Muscle of arm (tissue), 12 donors: ENCODE measurements around the gene SLC6A18. TPM values are rescaled to one million over a fixed set of nuclear protein-coding genes. Genes with fewer than 3 reads are reported as not detected.

Source experiments
- DNase-seq: peaks from one replicate; pipeline ENCODE4 v3.0.0-alpha.2; 2013
- polyA plus RNA-seq, 12 donors: library from polyadenylated mRNA; unstranded; fragments of 120-200 nt; gene quantifications; one replicate each; pipeline ENCODE4 v1.2.1, GENCODE V29; 2013; ENCODE audit not compliant: insufficient read length in 12 of 12

The SLC6A18 gene
- polyA plus RNA-seq, 12 donors = not detected

DNA sequence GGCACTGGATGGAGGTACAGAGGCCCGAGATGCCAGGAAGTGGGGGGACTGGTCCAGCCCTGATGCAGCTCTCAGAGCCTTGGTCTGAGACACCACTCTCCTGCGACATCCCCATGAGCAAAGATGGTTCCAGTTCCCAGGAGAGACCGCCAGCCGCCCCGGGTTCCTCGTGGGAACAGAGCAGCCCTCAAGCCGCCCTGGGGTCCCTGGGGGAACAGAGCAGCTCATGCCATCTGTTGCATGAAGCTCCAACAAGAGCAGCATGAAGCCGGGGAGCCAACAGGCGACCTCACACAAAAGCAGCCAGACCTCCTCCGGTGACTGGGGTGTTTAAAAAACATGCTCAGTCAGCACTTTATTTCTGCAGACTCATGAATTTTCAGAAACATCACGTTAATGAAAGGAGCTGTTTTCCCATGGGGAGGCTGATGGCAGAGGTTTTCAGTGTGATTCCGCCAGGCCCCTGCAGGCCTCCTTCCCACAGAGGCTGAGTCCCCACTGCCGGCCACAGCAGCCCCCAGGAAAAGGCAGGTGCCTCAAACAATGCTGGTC is 6.2 kb downstream of the SLC6A18 start:
- DNase-seq = no peak

DNA sequence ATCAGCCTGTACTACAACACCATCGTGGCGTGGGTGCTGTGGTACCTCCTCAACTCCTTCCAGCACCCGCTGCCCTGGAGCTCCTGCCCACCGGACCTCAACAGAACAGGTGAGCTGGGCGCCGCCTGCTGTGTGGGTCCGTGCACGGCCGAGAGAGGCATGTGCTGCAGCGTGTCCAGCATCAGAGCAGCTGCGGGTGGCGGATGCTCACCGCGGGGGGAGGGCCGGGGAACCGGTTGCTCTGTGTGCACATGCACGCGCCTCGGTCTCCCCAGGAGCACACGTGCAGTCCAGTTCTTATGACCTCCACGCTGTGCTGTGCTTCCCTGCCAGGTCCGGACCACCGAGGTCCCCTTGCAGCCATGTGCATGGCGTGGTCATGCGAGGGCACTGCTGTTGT is 7.6 kb downstream of the SLC6A18 start:
- DNase-seq = no peak

DNA sequence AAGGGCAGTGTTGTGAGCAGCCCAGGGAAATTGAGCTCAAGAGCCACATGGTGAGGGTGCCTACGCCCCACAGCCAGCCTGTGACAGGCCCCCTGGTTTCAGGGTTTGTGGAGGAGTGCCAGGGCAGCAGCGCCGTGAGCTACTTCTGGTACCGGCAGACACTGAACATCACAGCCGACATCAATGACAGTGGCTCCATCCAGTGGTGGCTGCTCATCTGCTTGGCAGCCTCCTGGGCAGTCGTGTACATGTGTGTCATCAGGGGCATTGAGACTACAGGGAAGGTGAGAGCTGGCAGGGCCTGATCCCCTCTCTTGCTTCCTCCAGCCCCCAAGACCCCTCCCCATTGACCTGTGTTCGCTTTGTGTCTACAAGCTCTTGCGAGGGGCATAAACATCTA is 10.2 kb downstream of the SLC6A18 start:
- no peak for DNase-seq

DNA sequence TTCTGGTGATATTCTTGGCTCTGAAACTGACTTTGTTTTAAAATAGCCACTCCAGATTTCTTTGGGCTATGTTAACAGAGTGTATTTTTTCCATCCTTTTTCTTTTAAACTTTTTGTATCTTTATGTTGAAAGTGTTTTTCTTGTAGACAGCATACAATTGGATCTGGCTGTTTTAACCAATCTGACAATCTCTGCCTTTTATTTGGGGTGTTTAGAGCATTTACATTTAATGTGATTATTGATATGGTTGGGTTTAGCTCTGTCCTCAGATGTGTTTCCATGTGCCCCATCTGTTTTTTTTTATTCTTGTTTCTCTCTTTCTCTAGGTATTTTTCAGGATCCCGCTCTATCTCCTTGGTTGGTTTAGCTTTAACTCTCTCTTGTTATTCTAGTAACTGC is 10.7 kb downstream of the SLC6A18 start:
- DNase-seq = no peak

DNA sequence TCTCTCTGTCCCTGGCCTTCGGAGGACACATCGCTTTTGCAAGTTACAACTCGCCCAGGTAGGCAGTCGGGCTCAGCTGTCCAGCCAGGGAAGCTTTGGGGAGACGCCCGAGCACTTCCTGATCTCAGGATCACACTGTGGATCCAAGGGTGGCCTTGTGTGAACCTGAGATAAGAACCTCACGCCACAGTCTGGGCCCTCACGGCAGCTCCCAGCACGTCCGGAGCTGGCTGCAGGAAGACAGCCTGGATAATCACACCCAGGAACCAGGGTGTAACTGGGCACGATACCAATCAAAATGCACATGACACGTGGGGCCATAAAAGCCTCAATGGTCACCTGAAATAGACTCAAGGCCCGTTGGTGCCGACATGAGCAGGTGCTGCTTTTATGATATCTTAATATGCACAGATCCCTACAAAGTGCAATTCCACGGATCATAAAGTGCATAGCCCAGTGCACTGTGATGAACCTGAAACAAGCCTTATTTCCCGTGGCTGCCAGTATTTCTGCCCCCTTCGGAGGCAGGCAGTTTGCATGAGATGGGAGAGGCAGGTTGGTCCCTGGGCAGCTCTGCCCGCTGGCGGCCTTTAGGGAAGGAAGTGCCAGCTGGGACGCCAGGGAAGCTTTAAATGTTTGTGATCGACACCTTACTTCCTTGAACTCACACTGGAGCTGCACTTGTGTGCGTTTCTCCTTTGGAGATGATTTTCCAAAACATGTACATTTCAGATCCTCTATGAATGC is 14.5 kb downstream of the SLC6A18 start:
- no peak for DNase-seq

DNA sequence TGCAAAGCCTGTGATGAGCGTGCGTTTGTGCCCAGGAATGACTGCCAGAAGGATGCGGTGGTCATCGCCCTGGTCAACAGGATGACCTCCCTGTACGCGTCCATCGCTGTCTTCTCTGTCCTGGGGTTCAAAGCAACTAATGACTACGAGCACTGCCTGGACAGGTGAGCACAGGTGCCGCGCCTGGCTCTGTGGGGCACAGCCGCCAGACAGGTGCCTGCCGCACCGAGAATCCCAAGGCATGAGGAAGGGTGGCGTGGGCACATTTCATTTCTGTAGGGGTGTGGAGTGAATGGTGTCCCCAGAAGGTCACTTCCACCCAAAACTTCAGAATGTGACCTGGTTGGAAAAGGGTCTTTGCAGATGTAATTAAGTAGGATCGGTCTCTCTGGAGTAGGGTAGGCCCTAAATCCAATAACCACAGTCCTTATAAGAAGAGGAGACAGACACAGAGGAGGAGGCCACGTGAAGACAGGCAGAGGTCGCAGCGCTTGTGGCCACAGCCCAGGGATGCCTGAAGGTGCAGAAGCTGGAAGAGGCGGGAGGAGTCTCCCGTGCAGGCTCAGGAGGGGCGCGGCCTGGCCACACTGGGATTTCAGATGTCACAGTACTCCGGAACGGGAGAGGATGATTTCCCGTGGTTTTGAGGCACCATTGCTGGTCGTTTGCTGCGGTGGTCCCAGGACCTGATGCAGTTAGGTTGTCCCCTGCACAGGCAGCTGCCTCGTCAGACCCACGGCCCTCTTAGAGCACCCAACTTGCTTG is 15.5 kb downstream of the SLC6A18 start:
- DNase-seq = no peak

DNA sequence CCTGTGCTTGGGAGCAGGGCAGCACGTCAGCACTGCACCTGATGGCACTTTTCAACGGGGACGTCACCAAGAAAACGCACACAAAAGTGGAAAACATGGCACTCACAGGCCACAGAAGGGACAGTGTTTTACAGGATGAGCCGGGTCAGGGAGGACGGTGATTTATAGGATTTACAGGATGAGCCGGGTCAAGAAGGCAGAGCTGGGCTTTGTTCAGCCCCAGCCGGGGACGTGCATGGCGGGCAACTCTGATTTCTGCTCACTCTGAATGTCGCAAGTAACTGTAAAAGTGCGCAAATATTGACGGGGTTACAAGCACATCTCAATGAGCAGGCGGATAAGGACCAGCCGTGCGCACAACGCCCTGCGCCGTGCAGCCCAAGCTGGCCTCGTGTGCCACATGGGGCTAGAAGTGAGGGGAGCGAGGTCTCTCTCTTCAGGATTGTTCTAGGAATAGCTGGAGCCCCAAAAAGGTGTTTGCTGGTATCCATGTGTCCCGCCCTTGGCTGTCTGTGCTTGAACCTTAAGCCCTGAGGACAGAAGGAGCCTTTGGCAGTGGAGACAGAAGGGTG is 16.4 kb downstream of the SLC6A18 start:
- DNase-seq = no peak

DNA sequence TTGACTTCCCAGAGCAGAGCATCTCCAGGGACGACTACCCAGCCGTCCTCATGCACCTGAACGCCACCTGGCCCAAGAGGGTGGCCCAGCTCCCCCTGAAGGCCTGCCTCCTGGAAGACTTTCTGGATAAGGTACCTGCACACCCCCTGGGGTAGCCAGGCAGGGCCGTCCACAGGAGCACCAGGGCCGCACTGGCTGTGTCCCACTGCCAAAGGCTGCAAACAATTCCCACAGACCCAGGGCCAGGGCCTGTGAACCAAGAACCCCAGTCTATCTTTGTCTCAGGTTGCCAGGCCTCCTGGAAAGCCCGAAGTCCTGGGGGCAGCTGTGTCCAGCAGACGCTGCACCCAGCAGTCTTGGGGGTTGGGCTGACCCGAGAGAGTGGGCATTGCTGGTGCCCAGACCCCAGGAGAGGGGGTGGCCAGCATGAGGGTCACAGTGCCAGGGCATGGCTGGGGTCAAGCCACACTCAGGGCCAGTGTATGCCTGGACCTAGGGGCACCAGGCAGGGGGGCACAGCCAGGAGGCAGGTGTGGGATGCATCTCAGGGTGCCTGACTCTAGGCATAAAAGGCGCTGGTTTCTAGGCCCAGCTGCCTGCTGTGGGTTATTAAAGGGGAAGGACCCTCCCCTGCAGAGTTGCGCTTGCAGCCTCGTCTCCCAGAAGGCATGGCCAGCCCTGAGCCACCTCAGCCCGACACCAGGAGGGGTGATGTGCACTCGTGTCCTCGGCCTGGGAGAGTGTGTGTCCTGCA is 17.7 kb downstream of the SLC6A18 start:
- DNase-seq = no peak

DNA sequence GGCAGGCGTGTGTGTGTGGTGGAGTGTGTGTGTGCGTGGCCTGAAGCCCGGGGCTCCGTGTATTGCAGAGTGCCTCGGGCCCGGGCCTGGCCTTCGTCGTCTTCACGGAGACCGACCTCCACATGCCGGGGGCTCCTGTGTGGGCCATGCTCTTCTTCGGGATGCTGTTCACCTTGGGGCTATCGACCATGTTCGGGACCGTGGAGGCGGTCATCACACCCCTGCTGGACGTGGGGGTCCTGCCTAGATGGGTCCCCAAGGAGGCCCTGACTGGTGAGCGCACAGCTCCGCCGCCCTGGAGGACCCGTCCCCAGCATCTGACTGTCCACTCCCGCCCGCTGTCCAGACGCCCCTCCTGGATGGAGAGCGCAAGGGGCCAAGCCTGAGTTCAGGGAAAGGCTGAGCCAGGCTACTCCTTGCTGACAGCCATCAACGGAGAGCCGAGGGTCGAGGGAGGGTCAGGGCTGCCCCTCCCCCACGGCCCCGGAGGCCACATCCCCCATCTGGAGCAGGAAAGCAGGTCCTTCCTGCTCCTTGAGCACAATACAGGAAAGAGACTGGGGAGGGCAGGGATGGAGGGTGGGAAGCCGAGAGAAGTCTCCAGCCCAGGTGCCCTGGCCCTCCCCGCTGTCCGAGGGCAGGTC is 18.4 kb downstream of the SLC6A18 start:
- no peak for DNase-seq

DNA sequence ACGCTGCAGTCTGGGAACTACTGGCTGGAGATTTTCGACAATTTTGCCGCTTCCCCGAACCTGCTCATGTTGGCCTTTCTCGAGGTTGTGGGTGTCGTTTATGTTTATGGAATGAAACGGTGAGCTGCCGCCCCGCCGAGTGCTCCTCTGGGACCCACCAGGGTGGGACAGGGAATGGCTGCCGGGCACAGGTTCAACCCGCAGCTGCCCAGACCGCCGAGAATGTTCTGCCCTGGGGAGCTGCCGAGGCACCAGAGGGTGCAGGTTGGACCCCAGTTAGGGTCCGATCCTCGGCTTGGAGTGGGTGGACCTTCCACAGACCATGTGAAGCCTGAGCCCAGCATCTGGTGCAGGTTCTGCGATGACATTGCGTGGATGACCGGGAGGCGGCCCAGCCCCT is 19.1 kb downstream of the SLC6A18 start:
- no peak for DNase-seq

DNA sequence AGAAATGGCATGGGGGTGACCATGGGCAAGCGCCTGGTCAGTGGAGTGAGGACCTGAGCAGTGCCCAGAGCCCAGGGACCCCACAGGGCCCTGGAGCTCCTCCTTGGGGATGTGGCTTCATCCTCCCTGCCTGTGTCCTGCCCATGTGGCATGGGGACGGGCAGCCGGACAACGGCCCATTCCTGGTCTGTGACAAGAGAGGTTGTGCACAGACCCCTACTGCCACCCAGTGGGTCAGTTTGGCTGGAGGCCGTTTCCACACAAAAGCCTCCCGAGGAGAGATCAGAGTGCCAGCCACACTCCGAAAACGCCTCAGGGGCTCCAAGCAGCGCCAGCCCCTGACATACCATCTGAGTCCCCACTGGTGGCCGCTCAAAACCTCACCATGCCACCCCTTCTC is 19.8 kb downstream of the SLC6A18 start:
- DNase-seq = no peak

DNA sequence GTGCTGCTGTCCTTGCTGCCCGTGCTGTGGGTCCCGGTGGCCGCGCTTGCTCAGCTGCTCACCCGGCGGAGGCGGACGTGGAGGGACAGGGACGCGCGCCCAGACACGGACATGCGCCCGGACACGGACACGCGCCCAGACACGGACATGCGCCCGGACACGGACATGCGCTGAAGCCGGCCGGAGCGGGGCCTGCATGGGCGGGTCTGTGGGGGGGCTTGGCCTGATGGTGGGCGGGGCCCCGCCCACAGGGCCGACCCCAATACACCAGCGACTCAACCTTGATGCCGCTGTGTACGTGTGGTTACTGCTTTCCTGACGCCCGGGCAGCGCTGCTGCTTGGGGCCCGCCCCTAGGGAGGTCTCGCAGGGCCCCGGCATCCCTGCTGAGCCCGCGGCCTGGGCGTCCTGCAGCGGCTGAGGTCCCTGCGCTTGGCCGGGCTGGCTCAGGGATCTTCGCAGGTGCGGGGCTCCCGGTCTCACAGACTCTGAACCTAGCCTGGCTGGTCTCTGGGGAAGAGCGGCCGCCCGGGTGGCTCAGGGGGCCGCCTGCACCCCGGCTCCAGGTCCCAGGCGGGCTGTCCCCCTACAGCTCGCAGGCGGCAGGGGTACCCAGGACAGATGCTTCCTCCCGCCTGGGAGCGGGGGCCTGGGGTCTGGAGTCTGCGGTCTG is 20.9 kb downstream of the SLC6A18 start:
- DNase-seq = no peak

DNA sequence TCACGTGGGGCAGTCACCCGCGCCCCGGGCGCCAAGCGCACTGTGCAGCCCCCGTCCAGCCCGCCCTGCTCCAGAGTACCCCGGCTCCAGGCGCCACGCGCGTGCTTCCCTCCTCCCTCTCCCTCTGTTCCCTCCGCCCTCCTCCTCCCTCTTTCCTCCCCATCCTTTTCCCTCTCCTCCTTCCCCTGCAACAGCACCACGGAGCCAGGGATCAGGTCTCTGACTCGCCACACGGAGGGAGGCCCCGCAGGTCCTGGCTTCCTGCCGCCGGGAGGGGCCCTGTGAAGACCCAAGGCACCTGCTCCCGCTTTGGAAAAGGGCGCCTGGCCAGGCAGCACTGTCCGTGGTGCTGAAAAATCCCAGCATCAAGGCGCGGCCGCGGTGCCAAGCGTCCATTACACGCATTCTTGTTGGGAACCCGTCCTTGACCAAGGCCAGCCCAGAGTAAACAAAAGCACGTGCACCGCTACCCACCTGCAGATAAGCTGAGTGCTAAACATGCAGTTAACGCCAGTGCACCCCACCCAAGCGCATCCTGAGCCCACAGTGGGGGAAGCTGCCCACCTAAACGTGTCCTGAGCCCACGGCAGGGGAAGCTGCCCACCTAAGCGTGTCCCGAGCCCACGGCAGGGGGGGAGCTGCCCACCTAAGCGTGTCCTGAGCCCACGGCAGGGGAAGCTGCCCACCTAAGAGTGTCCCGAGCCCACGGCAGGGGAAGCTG is 21.7 kb downstream of the SLC6A18 start:
- peak; percentile 68 for DNase-seq

DNA sequence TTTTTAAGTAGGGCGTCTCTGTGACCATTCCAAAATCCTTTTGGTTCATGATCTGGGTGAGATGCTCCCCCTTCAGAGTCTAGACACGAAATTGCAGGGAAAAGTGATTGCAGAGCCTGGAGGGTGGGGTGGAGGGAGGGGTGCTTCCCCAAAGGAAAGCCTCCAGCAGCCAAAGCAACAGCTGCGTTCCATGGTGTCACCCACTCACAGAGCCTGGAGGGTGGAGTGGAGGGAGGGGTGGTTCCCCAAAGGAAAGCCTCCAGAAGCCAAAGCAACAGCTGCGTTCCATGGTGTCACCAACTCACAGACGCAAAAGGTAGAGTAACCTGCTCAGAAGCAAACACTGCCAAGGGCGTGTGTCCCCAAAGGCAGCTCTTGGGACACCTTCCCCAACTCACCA is 22.6 kb downstream of the SLC6A18 start:
- DNase-seq = no peak

DNA sequence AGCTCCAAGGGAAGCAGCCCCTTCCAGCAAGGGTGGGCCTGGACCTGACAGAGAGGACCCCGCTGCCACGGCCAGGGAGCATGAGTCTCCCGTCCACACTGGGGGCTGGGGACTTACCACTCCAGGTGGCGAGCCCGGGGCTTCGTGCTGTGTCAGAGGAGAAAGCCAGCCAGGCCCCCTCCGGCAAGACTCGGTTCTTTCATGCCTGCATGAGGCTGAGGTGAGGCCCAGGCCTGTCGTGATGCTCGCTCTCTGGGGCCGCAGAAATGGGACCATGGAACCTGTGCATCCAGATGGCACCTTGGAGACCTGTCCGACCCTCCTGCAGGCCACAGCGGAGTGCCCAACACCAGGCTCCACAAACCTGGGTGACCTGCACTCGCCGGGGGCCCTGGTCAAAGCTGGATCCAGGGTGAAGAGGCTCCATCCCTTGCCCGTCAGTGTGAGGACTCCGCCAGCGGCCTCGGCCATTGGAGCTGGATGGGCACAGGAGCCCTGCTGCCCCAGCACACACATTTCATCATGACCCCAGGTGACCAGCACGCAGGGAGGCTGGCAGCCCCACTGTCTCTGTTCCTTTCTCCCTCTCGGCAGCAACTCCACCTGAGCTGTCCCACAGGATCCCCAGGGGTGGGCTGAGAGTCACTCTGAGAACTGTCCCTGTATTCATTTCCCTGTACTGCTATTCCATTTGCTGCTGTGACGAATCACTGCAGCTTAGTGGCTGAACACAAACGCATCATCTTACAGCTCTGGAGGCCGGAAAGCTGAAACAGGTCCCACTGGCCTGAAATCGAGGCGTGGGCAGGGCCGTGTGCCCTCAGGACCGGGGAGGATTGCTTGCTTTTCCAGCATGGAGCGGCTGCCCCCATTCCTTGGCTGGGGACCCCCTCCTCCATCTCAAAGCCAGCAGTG is 24.4 kb downstream of the SLC6A18 start:
- no peak for DNase-seq

DNA sequence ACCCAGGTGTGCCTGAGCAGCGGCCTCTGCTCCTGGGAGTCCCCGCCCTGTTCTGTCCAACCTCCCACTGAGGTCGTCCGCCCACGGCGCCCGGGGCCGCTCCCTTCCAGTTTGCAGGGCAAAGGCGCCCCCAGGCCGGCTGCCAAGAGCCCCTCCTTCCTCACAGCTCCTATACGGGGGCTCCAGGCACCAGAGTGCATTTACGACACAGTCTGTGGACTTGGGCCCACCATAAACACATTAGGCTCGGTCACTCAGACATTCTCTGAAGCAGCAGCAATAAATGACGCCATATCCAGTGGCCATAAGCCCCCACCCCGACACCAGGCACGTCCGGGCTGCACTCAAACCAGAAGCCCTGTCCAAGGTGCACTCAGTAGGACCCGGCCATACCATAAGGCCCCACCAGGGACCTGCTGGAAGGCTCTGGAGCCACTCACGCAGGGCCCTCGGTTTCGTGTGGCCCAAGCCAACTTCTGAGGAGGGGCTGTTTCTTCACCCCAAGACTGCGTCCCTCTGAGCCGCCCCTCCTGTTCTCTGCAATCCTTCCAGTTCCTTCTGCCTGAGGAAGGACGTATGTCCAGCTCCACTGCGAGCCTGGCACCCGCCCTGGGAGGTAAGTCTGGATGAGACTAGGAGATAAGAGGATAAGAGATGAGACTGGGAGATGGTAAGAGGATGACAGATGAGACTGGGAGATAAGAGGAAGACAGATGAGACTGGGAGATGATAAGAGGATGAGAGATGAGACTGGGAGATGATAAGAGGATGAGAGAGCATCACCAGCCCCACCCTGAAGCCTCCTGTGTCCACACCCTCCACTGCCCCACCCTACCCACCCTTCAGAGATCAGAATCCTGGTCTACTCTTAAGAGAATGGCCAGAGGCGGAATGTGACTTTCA is 26.7 kb downstream of the SLC6A18 start:
- no peak for DNase-seq

DNA sequence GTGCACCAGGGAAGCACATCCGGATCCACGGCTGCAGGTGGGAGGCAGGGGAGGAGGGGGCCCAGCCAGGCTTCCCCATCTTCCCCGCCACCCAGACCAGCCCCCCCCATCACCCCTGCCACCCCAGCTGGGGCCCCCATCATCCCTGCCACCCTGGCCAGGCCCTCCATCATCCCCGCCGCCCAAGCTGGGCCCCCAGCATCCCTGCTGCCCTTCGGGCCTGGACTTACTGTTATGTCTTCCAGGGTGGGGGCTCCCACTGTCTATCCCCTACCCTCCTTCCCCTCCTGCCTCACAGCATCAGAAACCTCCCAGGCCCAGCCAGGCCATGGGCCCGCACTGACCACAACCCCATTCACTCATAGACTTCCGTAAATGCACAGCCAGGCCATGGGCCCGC is 27.5 kb downstream of the SLC6A18 start:
- DNase-seq = no peak
